Subcutaneous adipose tissue (tissue), 4 donors: ENCODE data around the gene AAMDC. TPM values are rescaled to one million over a fixed set of nuclear protein-coding genes. Genes with fewer than 3 reads are reported as not detected.

Experiments
- total RNA-seq, 4 donors: library from RNA; depleted of rRNA; stranded (reverse); fragments of >200 nt; gene quantifications; one replicate each; pipeline ENCODE4 v1.1.0, GENCODE V29; 2016
- TF ChIP-seq, protein P1 (sequence below): fragments of 450-650 bp; IDR thresholded peaks from one replicate; pipeline ENCODE4 v1.5.1; 2016; ENCODE audit warnings: low read depth, mild to moderate bottlenecking, control low read depth, antibody characterized with exemption, moderate library complexity

The AAMDC gene
- 10 to 100 TPM; 33.3 to 69.0 (median 61.5) TPM for total RNA-seq

DNA sequence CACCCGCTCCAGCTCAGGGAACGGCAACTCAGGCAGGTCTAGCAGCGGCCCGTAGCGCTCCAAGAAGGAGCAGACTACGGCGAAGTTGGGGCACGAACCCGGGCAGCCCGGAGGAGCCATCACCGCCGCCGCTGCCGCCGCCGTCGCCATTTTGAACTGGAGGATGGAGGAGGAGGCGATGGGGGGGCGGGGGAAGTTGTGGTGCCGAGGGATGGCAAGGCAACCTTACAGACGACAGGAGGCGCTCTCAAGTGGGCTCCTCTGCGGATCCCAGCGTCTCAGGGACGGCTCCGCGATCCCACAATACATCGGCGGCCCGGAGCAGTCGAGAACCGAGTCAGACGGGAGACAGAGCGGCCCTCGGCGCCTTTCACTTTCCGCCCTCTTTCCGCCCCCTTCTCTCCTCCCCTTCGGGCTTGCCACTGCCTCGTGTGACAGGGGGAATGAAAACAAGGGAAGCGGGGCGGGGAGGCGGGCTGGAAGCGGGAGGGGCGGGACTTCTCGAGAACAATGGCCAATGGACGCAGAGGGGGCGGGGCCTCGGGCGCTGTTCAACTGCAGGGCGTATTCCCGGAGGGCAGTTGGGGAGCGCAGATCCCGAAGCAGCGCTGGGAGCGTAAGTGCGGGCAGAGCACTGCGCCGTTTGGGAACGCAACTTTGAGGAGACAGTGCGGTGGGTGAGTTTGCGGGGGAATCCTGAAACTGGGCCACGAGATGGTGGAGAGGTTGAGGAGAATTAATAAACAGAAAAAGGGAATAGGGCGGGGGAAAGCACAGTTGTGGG lies at the start of gene AAMDC, which contains the start of gene RSF1:
Gene AAMDC, plus strand, starts transcription at position 580 of the 784 bp plus-strand sequence. CDS start 21,353 bp downstream, outside the sequence.
Gene RSF1, minus strand, starts transcription at position 158 of the 784 bp plus-strand sequence. Its CDS starts 8 bp downstream, at position 150.
- TF ChIP-seq, protein P1, sequence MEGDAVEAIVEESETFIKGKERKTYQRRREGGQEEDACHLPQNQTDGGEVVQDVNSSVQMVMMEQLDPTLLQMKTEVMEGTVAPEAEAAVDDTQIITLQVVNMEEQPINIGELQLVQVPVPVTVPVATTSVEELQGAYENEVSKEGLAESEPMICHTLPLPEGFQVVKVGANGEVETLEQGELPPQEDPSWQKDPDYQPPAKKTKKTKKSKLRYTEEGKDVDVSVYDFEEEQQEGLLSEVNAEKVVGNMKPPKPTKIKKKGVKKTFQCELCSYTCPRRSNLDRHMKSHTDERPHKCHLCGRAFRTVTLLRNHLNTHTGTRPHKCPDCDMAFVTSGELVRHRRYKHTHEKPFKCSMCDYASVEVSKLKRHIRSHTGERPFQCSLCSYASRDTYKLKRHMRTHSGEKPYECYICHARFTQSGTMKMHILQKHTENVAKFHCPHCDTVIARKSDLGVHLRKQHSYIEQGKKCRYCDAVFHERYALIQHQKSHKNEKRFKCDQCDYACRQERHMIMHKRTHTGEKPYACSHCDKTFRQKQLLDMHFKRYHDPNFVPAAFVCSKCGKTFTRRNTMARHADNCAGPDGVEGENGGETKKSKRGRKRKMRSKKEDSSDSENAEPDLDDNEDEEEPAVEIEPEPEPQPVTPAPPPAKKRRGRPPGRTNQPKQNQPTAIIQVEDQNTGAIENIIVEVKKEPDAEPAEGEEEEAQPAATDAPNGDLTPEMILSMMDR, result no peak

DNA sequence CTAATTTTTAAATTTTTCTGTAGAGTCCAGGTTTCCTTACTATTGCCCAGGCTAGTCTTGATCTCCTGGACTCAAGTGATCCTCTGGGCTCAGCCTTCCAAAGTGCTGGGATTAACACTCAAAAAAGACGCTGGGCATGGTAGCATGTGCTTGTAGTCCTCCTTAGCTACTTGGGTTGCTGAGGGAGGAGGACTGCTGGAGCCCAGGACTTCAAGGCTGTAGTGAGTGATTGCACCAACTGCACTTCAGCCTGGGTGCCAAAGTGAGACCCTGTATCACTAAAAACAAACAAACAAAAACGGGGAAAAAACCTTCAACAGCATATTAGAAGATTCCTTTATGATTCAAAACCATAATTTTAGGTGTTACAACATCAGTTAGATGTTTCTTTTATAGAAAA lies 45.0 kb upstream of the AAMDC start:
- TF ChIP-seq, protein P1, result no peak

- TF ChIP-seq, protein P1, result no peak
These were observed 44.5 kb upstream of the AAMDC start for GRCh38 chr11:77776455-77776854.

DNA sequence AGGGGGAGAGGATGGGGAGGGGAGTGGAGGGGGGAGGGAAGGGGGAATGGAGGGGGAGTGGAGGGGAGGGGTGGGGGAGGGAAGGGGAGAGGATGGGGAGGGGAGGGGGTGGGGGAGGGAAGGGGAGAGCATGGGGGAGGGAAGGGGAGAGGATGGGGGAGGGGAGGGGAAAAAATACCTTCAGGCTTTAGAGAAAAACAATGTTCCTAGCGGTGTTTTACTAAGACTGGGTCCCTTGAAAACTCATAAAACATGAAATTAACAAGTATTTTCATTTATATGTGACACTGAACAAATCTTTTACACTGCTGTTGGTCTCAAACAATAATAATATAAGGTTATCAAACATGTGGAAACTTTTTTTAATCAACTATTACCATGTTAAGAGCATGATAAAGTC lies 42.8 kb upstream of the AAMDC start:
- TF ChIP-seq, protein P1, result no peak

GRCh38 chr11:77778549-77778948 lies 42.4 kb upstream of the AAMDC start:
- TF ChIP-seq, protein P1, result no peak

DNA sequence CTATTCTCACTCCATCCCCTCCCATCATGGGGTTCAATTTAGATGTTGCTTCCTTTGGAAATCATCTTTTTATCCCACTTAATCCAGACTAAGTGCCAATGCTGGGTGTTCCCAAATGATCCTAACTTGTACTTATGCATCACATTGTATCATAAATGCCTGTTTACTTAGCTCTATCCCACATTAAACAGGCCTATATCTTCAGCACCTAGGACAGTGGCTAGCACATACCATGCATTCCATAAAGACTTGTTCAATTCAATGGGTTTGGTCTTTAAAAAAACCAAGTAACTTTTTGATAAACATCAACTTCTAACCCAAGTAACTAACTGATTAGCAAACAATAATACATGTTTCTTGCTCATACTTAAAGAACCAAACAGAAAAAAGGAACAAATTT lies 41.0 kb upstream of the AAMDC start:
- TF ChIP-seq, protein P1, result no peak

DNA sequence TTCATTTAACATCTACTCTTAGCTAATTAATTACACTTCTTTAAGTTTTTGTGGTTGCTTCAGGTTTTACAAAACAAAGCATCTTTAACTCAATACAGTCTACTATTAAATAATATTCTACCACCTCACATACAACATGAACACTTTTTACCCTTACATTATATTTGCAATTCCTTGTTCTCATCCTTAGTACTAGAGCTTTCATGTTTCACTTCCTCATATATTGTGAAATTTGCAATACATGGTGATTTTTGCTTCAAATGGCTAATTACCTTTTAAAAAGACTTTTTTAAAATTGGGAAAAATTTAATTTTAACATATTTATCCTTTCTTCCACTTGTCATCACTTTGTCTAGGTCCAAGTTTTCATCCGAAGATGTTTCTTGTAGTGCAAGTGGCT lies 37.9 kb upstream of the AAMDC start:
- TF ChIP-seq, protein P1, result no peak
